Prostate gland (tissue), 2 donors: ENCODE results near the gene DUSP22. TPM values are rescaled to one million over a fixed set of nuclear protein-coding genes. Genes with fewer than 3 reads are reported as not detected.
"Not testable (repeated sequence)": the region's sequence is repeated elsewhere in the genome, so short reads cannot be mapped to it uniquely, and the experiment has no call there.

Experiments
- DNase-seq: peaks from one replicate; pipeline ENCODE4 v3.0.0-alpha.2; 2019; ENCODE audit warnings: low spot score
- H3K27ac ChIP-seq, 2 donors: fragments of 200-600 bp; sonication (generic); 2 replicates each; pipeline ENCODE4 v1.5.1; 2017 to 2019
- H3K27me3 ChIP-seq: fragments of 200-600 bp; sonication (generic); replicated peaks from 2 replicates; pipeline ENCODE4 v1.5.1; 2019; ENCODE audit not compliant: insufficient read depth
- H3K36me3 ChIP-seq, 2 donors: fragments of 200-600 bp; sonication (generic); 1 replicate in 1 of 2; 2 replicates in 1 of 2; pipeline versions ENCODE4 v1.5.1 to v1.8.1; 2017 to 2019
- H3K4me1 ChIP-seq: fragments of 200-600 bp; sonication (generic); replicated peaks from 2 replicates; pipeline ENCODE4 v1.5.1; 2019
- H3K4me3 ChIP-seq, 2 donors: fragments of 200-600 bp; sonication (generic); 2 replicates each; pipeline ENCODE4 v1.5.1; 2017 to 2019
- H3K9me3 ChIP-seq: fragments of 200-600 bp; sonication (generic); 2 replicates; pipeline ENCODE4 v1.5.1; 2017
- POLR2A ChIP-seq: fragments of 450-650 bp; IDR thresholded peaks from one replicate; pipeline ENCODE4 v1.6.1; 2016; ENCODE audit warnings: antibody characterized with exemption, mild to moderate bottlenecking
- POLR2AphosphoS5 ChIP-seq: sonication (generic); formaldehyde crosslinking; IDR thresholded peaks from one replicate; pipeline ENCODE4 v1.6.1; 2017; ENCODE audit warnings: antibody characterized with exemption
- WGBS: methylation state at CpG from one replicate; pipeline ENCODE4 v1.1.5; 2018; 5-methylcytosine and 5-hydroxymethylcytosine counted together
- intact Hi-C: fragments of 100-400 bp; cut with DNase I; formaldehyde crosslinking; loops from one replicate; pipeline ENCODE4 v1.14.2; 2022
- total RNA-seq, 2 donors: library from RNA; depleted of rRNA; stranded (reverse); fragments of >200 nt; gene quantifications; one replicate each; pipeline ENCODE4 v1.1.0, GENCODE V29; 2016
- TF ChIP-seq, protein P1 (sequence below), 4 experiments: fragments of 200-600 bp in 2 of 4; fragments of 450-650 bp in 2 of 4; sonication (generic) in 2 of 4; IDR thresholded peaks; 1 replicate in 3 of 4; 2 replicates in 1 of 4; pipeline ENCODE4 v1.5.1; 2016 to 2019; ENCODE audit warnings: antibody characterized with exemption in 4 of 4, mild to moderate bottlenecking in 2 of 4, moderate library complexity in 2 of 4

The DUSP22 gene
- total RNA-seq, 2 donors from 2014 or later = 29.8 to 95.8 TPM

DNA sequence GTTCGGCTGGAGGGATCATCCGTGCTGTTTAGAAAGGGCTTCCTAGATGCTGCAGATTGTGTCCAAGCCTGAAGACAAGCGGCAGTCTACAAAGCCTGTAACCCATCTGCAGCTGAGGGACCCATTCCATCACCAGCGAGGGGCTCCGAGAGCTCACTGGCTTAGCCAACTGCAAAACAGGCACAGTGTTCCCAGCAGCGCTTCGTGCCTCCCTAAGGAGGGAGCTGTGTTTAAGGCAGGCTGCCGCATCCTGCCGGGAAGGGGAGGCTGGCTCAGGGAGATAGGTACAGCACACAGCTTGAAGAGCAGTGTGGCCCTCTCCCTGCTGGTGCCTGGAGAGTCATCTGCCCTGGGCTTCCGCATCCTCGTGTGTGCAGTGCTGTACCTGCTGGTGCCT, 32.4 kb downstream of the DUSP22 start:
- no peak overlapping the region for H3K4me3 ChIP-seq
- H3K4me1 ChIP-seq = no peaks in the 10 kb centered on the region

DNA sequence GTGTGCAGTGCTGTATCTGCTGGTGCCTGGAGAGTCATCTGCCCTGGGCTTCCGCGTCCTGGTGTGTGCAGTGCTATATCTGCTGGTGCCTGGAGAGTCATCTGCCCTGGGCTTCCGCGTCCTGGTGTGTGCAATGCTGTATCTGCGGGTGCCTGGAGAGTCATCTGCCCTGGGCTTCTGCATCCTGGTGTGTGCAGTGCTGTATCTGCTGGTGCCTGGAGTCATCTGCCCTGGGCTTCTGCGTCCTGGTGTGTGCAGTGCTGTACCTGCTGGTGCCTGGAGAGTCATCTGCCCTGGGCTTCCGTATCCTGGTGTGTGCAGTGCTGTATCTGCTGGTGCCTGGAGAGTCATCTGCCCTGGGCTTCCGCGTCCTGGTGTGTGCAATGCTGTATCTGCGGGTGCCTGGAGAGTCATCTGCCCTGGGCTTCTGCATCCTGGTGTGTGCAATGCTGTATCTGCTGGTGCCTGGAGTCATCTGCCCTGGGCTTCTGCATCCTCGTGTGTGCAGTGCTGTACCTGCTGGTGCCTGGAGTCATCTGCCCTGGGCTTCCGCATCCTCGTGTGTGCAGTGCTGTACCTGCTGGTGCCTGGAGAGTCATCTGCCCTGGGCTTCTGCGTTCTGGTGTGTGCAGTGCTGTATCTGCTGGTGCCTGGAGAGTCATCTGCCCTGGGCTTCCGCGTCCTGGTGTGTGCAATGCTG, 33.0 kb downstream of the DUSP22 start:
- H3K4me3 ChIP-seq, H3K27ac ChIP-seq, H3K9me3 ChIP-seq, H3K4me1 ChIP-seq, DNase-seq, H3K27me3 ChIP-seq, intact Hi-C loops, H3K36me3 ChIP-seq: not testable (repeated sequence)
- 83% methylated on average over 16 of the region's 16 CpGs for whole genome bisulfite sequencing

More for the DNA sequence above, 32.4 kb downstream of the DUSP22 start:
- DNase-seq = no peak
- intact Hi-C loops = no loop called here
- Histone ChIP-seq H3K9me3 (no peaks in the 10 kb centered on the region), H3K36me3 (no peaks in the 10 kb centered on the region), H3K27me3 (no peaks in the 10 kb centered on the region), H3K27ac (no peak overlapping the region)
- TF ChIP-seq, protein P1, sequence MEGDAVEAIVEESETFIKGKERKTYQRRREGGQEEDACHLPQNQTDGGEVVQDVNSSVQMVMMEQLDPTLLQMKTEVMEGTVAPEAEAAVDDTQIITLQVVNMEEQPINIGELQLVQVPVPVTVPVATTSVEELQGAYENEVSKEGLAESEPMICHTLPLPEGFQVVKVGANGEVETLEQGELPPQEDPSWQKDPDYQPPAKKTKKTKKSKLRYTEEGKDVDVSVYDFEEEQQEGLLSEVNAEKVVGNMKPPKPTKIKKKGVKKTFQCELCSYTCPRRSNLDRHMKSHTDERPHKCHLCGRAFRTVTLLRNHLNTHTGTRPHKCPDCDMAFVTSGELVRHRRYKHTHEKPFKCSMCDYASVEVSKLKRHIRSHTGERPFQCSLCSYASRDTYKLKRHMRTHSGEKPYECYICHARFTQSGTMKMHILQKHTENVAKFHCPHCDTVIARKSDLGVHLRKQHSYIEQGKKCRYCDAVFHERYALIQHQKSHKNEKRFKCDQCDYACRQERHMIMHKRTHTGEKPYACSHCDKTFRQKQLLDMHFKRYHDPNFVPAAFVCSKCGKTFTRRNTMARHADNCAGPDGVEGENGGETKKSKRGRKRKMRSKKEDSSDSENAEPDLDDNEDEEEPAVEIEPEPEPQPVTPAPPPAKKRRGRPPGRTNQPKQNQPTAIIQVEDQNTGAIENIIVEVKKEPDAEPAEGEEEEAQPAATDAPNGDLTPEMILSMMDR (IDR thresholded peaks at IDR 0.05) = no peak
- TF ChIP-seq POLR2AphosphoS5 = no peak
- no peak for TF ChIP-seq POLR2A
- 94% methylated on average over 9 of the region's 11 CpGs for WGBS

DNA sequence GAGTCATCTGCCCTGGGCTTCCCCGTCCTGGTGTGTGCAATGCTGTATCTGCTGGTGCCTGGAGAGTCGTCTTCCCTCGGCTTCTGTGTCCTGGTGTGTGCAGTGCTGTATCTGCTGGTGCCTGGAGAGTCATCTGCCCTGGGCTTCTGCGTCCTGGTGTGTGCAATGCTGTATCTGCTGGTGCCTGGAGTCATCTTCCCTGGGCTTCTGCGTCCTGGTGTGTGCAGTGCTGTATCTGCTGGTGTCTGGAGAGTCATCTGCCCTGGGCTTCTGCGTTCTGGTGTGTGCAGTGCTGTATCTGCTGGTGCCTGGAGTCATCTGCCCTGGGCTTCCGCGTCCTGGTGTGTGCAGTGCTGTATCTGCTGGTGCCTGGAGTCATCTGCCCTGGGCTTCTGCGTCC, 33.8 kb downstream of the DUSP22 start:
- intact Hi-C loops, H3K36me3 ChIP-seq, DNase-seq, H3K27me3 ChIP-seq, H3K4me1 ChIP-seq, H3K9me3 ChIP-seq, H3K4me3 ChIP-seq, H3K27ac ChIP-seq: not testable (repeated sequence)
- WGBS = 78% methylated on average over 9 of the region's 9 CpGs

DNA sequence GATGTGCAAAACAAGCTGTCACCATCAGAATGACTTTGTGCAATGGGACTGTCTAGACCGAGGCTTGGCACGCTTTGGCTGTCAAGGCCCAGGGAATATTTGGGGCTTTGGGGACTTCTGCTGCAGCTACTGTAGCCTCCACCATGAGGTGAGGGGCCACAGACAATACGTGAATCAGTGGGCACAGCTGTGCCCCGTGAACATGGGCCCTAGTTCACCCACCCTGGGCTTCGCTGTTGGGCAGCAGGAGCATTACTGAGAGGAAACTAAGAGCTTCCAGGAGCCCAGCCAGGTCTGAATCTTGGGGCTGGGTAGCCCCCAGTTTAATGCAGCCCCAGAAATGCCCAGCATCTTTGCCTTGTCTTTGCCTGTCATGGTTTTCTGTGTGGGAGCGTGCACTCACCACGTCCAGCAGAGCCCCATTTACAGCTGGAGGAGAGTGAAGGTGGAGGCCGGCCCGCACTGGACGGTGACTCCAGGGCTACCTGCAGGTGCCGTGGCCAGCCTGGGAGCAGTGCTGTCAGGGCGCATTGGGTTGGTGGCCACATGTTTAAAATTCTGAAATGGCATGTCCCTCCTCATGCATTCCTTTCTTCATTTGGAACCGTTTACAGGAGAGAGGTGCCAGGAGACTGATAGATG, 34.7 kb downstream of the DUSP22 start:
- WGBS = 89% methylated on average over 13 of the region's 13 CpGs
- no peak for DNase-seq
- no peaks in the 10 kb centered on the region for H3K9me3 ChIP-seq
- H3K4me1 ChIP-seq = no peaks in the 10 kb centered on the region
- H3K27me3 ChIP-seq = no peaks in the 10 kb centered on the region
- no peak overlapping the region for H3K4me3 ChIP-seq
- TF ChIP-seq, protein P1 (IDR thresholded peaks at IDR 0.05) = no peak
- TF ChIP-seq POLR2AphosphoS5 (no peak), POLR2A (no peak)
- no peak overlapping the region for H3K27ac ChIP-seq
- H3K36me3 ChIP-seq = no peaks in the 10 kb centered on the region
- intact Hi-C loops = no loop called here

DNA sequence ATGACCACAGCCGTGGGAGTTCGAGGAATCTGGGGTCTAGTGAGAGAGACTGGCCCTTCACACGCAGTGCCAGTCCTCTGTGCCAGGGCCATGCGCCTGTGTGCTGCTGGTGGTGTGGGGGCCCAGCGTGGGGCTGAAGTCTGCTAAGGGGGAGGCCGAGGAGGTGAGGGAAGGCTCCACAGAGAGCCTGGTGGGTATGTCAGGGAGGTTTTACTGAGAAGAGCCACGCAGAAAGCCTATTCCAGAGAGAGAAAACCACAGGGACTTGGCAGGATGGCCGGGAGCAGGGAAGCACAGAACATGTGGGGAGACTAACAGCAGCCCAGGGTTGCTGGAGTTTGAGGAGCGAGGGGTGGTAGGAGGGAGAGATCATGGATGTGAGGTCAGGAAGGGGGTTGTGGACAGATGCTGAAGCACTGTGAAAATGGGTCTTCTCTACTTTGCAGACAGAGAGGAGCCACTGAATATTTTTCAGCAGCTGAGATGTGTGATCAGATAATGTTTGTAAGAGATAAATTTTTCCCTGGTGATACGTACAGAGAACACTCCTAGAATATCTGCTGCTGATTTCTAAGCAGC, 35.3 kb downstream of the DUSP22 start:
- H3K27me3 ChIP-seq = no peaks in the 10 kb centered on the region
- H3K9me3 ChIP-seq = no peaks in the 10 kb centered on the region
- DNase-seq = no peak
- no peaks in the 10 kb centered on the region for H3K36me3 ChIP-seq
- no peaks in the 10 kb centered on the region for H3K4me1 ChIP-seq
- no peak overlapping the region for H3K27ac ChIP-seq
- WGBS = 71% methylated on average over 10 of the region's 10 CpGs
- H3K4me3 ChIP-seq = no peak overlapping the region
- intact Hi-C loops = no loop called here
- TF ChIP-seq, protein P1 (IDR thresholded peaks at IDR 0.05) = no peak
- no peak for TF ChIP-seq POLR2A
- no peak for TF ChIP-seq POLR2AphosphoS5
